ENCODE data around the gene NAP1L3.
A peak's percentile ranks its signal among the peaks of the same experiment; 100 is the strongest.

NAP1L3 gene

GRCh38 chrX:93673056-93673868 lies at the start of gene NAP1L3:
TSS of gene NAP1L3 (minus strand) at chrX:93673578. CDS start at chrX:93673304, 274 bp downstream.
- peak; percentile 57 for DNase-seq

- DNase-seq, result no peak
These were observed 37.7 kb upstream of the NAP1L3 start for GRCh38 chrX:93711076-93711475.

- no peak for DNase-seq
These were observed 30.3 kb upstream of the NAP1L3 start for GRCh38 chrX:93703701-93704100.

GRCh38 chrX:93695981-93696380 lies 22.6 kb upstream of the NAP1L3 start:
- DNase-seq, result no peak

- DNase-seq, result no peak
These were observed 492 bp upstream of the NAP1L3 start, which contains the start of gene FAM133A for GRCh38 chrX:93673869-93674271. TSS of gene FAM133A (plus strand) at chrX:93674206. CDS start at chrX:93709420, 35,214 bp downstream.

- DNase-seq, result no peak
These were observed 12.8 kb downstream of the NAP1L3 start for GRCh38 chrX:93660575-93660974.

GRCh38 chrX:93649381-93649780 lies 24.0 kb downstream of the NAP1L3 start:
- DNase-seq, result no peak

- no peak for DNase-seq
These were observed 35.8 kb downstream of the NAP1L3 start for GRCh38 chrX:93637591-93637990.
